ENCODE results near the gene GJA10. TPM values are rescaled to one million over a fixed set of nuclear protein-coding genes. Genes with fewer than 3 reads are reported as not detected.
"Not testable (repeated sequence)": the region's sequence is repeated elsewhere in the genome, so short reads cannot be mapped to it uniquely, and the experiment has no call there.

Gene GJA10
- total RNA-seq, 8 experiments from 2014 or later, result 0.18 to 1.2 (median 0.30) TPM; not detected in 4

GRCh38 chr6:89888871-89889270 is 5.4 kb upstream of the GJA10 start:
- Histone ChIP-seq H3K4me1 (replicated peaks in 1 of 2) (peaks cover 5 to 8% of the 10 kb centered on the region in 2 donors), H3K4me3 (no peak overlapping the region), H3K27ac (no peak overlapping the region)
- in situ Hi-C loops (cut with MboI; ENCODE audit: low pct_unique_long_range_greater_than_20kb in 2 of 9, low sequenced_read_pairs in 9 of 9, unreplicated experiment in 9 of 9), result no loop called here
- ATAC-seq (replicated peaks in 6 of 8), result no peak
- 70 to 100% (median 88%) methylated on average over 1 to 3 of the region's 3 CpGs; no CpG with 5 or more reads in 3 of the 10 experiments for WGBS, 10 experiments

GRCh38 chr6:89890845-89891528 is 3.3 kb upstream of the GJA10 start:
- ATAC-seq (replicated peaks in 6 of 8); H3K27ac ChIP-seq; H3K4me1 ChIP-seq (replicated peaks in 1 of 2); H3K4me3 ChIP-seq; in situ Hi-C loops (cut with MboI; ENCODE audit: low pct_unique_long_range_greater_than_20kb in 2 of 9, low sequenced_read_pairs in 9 of 9, unreplicated experiment in 9 of 9): not testable (repeated sequence)
- WGBS, 10 experiments, result 0 to 25% (median 8%) methylated on average over 1 to 4 of the region's 11 CpGs; no CpG with 5 or more reads in 4 of the 10 experiments

GRCh38 chr6:89892577-89892976 is 1.7 kb upstream of the GJA10 start:
- ATAC-seq (replicated peaks in 6 of 8); in situ Hi-C loops (cut with MboI; ENCODE audit: low pct_unique_long_range_greater_than_20kb in 2 of 9, low sequenced_read_pairs in 9 of 9, unreplicated experiment in 9 of 9); H3K27ac ChIP-seq; H3K4me1 ChIP-seq (replicated peaks in 1 of 2); H3K4me3 ChIP-seq: not testable (repeated sequence)
- 15 to 100% (median 76%) methylated on average over 1 to 7 of the region's 8 CpGs for WGBS, 10 experiments

- WGBS, 10 experiments, result 0 to 80% (median 20%) methylated on average over 1 to 8 of the region's 8 CpGs; no CpG with 5 or more reads in 1 of the 10 experiments
- H3K4me3 ChIP-seq, result no peak overlapping the region
- H3K27ac ChIP-seq, result no peak overlapping the region
- ATAC-seq (replicated peaks in 6 of 8), result peak; percentile 44 to 98 (median 84)
- peaks cover 5 to 8% of the 10 kb centered on the region in 2 donors for H3K4me1 ChIP-seq (replicated peaks in 1 of 2)
- in situ Hi-C loops (cut with MboI; ENCODE audit: low pct_unique_long_range_greater_than_20kb in 2 of 9, low sequenced_read_pairs in 9 of 9, unreplicated experiment in 9 of 9), result no loop called here
Observed at GRCh38 chr6:89895276-89895874, 1.1 kb downstream of the GJA10 start.

- in situ Hi-C loops (cut with MboI; ENCODE audit: low pct_unique_long_range_greater_than_20kb in 2 of 9, low sequenced_read_pairs in 9 of 9, unreplicated experiment in 9 of 9); H3K4me3 ChIP-seq; H3K4me1 ChIP-seq (replicated peaks in 1 of 2): not testable (repeated sequence)
- peak overlapping the region in 1 of 2 donors; percentile 20 for H3K27ac ChIP-seq
- peak in 1 of 8 experiments; percentile 20 for ATAC-seq (replicated peaks in 6 of 8)
- 26 to 75% (median 52%) methylated on average over 3 to 10 of the region's 10 CpGs for WGBS, 10 experiments
Observed at GRCh38 chr6:89910001-89910901, 16.0 kb downstream of the GJA10 start.

- no peak overlapping the region for H3K4me3 ChIP-seq
- in situ Hi-C loops (cut with MboI; ENCODE audit: low pct_unique_long_range_greater_than_20kb in 2 of 9, low sequenced_read_pairs in 9 of 9, unreplicated experiment in 9 of 9), result no loop called here
- H3K27ac ChIP-seq, result peak overlapping the region in 1 of 2 donors; percentile 20
- peaks cover 0 to 3% of the 10 kb centered on the region in 2 donors for H3K4me1 ChIP-seq (replicated peaks in 1 of 2)
- 29 to 95% (median 60%) methylated on average over 1 of the region's 1 CpG; no CpG with 5 or more reads in 6 of the 10 experiments for WGBS, 10 experiments
- ATAC-seq (replicated peaks in 6 of 8), result no peak
Observed at GRCh38 chr6:89910902-89911240, 16.6 kb downstream of the GJA10 start.

GRCh38 chr6:89916136-89916920 is 22.1 kb downstream of the GJA10 start:
- in situ Hi-C loops (cut with MboI; ENCODE audit: low pct_unique_long_range_greater_than_20kb in 2 of 9, low sequenced_read_pairs in 9 of 9, unreplicated experiment in 9 of 9), result no loop called here
- H3K4me1 ChIP-seq (replicated peaks in 1 of 2), result no peaks in the 10 kb centered on the region
- 39 to 100% (median 82%) methylated on average over 1 to 3 of the region's 3 CpGs; no CpG with 5 or more reads in 1 of the 10 experiments for WGBS, 10 experiments
- ATAC-seq (replicated peaks in 6 of 8), result no peak
- H3K4me3 ChIP-seq, result no peak overlapping the region
- no peak overlapping the region for H3K27ac ChIP-seq

- H3K4me1 ChIP-seq (replicated peaks in 1 of 2), result no peaks in the 10 kb centered on the region
- WGBS, 10 experiments, result 60 to 100% (median 80%) methylated on average over 1 to 4 of the region's 4 CpGs; no CpG with 5 or more reads in 5 of the 10 experiments
- H3K27ac ChIP-seq, result no peak overlapping the region
- H3K4me3 ChIP-seq, result no peak overlapping the region
- ATAC-seq (replicated peaks in 6 of 8), result no peak
- in situ Hi-C loops (cut with MboI; ENCODE audit: low pct_unique_long_range_greater_than_20kb in 2 of 9, low sequenced_read_pairs in 9 of 9, unreplicated experiment in 9 of 9), result no loop called here
Observed at GRCh38 chr6:89917216-89917615, 22.9 kb downstream of the GJA10 start.

- ATAC-seq (replicated peaks in 6 of 8), result peak in 2 of 8 experiments; percentile 43 to 53
- Histone ChIP-seq H3K4me1 (replicated peaks in 1 of 2) (no peaks in the 10 kb centered on the region), H3K4me3 (no peak overlapping the region), H3K27ac (no peak overlapping the region)
- in situ Hi-C loops (cut with MboI; ENCODE audit: low pct_unique_long_range_greater_than_20kb in 2 of 9, low sequenced_read_pairs in 9 of 9, unreplicated experiment in 9 of 9), result no loop called here
- 0% methylated on average over 2 of the region's 3 CpGs; no CpG with 5 or more reads in 9 of the 10 experiments for WGBS, 10 experiments
Observed at GRCh38 chr6:89917801-89918366, 23.6 kb downstream of the GJA10 start.

GRCh38 chr6:89921197-89921596 is 26.9 kb downstream of the GJA10 start:
- H3K4me1 ChIP-seq (replicated peaks in 1 of 2), result no peaks in the 10 kb centered on the region
- ATAC-seq (replicated peaks in 6 of 8), result no peak
- no peak overlapping the region for H3K27ac ChIP-seq
- in situ Hi-C loops (cut with MboI; ENCODE audit: low pct_unique_long_range_greater_than_20kb in 2 of 9, low sequenced_read_pairs in 9 of 9, unreplicated experiment in 9 of 9), result no loop called here
- WGBS, 10 experiments, result 42 to 100% (median 74%) methylated on average over 1 to 6 of the region's 6 CpGs; no CpG with 5 or more reads in 6 of the 10 experiments
- H3K4me3 ChIP-seq, result no peak overlapping the region

GRCh38 chr6:89921691-89922090 is 27.4 kb downstream of the GJA10 start:
- in situ Hi-C loops (cut with MboI; ENCODE audit: low pct_unique_long_range_greater_than_20kb in 2 of 9, low sequenced_read_pairs in 9 of 9, unreplicated experiment in 9 of 9), result no loop called here
- ATAC-seq (replicated peaks in 6 of 8), result no peak
- WGBS, 10 experiments, result 68 to 100% (median 90%) methylated on average over 2 to 9 of the region's 10 CpGs; no CpG with 5 or more reads in 2 of the 10 experiments
- Histone ChIP-seq H3K27ac (no peak overlapping the region), H3K4me1 (replicated peaks in 1 of 2) (no peaks in the 10 kb centered on the region), H3K4me3 (no peak overlapping the region)

- H3K4me3 ChIP-seq, result no peak overlapping the region
- peaks cover 0 to 15% of the 10 kb centered on the region in 2 donors for H3K4me1 ChIP-seq (replicated peaks in 1 of 2)
- no peak for ATAC-seq (replicated peaks in 6 of 8)
- WGBS, 10 experiments, result 0 to 74% (median 60%) methylated on average over 1 to 5 of the region's 5 CpGs; no CpG with 5 or more reads in 5 of the 10 experiments
- in situ Hi-C loops (cut with MboI; ENCODE audit: low pct_unique_long_range_greater_than_20kb in 2 of 9, low sequenced_read_pairs in 9 of 9, unreplicated experiment in 9 of 9), result no loop called here
- no peak overlapping the region for H3K27ac ChIP-seq
Observed at GRCh38 chr6:89924231-89924630, 30.0 kb downstream of the GJA10 start.

Measured in motor neuron (in vitro differentiated cells).